HFF-Myc (cell line): ENCODE measurements around the gene GLCE.

ENCODE experiments used
- DNase-seq: peaks from one replicate; pipeline ENCODE4 v3.0.0-alpha.2; 2011; ENCODE audit warnings: low read depth; ENCODE audit errors: extremely low read depth
- H3K4me3 ChIP-seq: replicated peaks from 2 replicates; pipeline ENCODE4 v1.5.1; 2011; ENCODE audit warnings: low read depth, mild to moderate bottlenecking, control low read depth, low read length
- CTCF ChIP-seq: IDR thresholded peaks from 2 replicates; pipeline ENCODE4 v1.5.1; 2012; ENCODE audit warnings: mild to moderate bottlenecking, low read depth, low read length, control low read depth; ENCODE audit errors: missing control alignments

Gene GLCE

GRCh38 chr15:69145149-69145693 lies 15.2 kb upstream of the GLCE start:
- H3K4me3 ChIP-seq, result no peak overlapping the region
- DNase-seq, result no peak
- no peak for TF ChIP-seq CTCF

GRCh38 chr15:69145694-69146492 lies 14.5 kb upstream of the GLCE start:
- no peak overlapping the region for H3K4me3 ChIP-seq
- TF ChIP-seq CTCF, result no peak
- no peak for DNase-seq

- DNase-seq, result no peak
- no peak overlapping the region for H3K4me3 ChIP-seq
- no peak for TF ChIP-seq CTCF
Observed at GRCh38 chr15:69146724-69147435, 13.6 kb upstream of the GLCE start.

GRCh38 chr15:69148465-69148864 lies 12.0 kb upstream of the GLCE start:
- DNase-seq, result no peak
- no peak for TF ChIP-seq CTCF
- H3K4me3 ChIP-seq, result no peak overlapping the region

- no peak for DNase-seq
- no peak overlapping the region for H3K4me3 ChIP-seq
- TF ChIP-seq CTCF, result no peak
Observed at GRCh38 chr15:69149163-69149562, 11.3 kb upstream of the GLCE start.

- TF ChIP-seq CTCF, result no peak
- no peak overlapping the region for H3K4me3 ChIP-seq
- no peak for DNase-seq
Observed at GRCh38 chr15:69149803-69150202, 10.6 kb upstream of the GLCE start.
